SK-N-SH treated with all-trans-retinoic acid at 6 μM for 48 hours (cell line): Measurements from ENCODE around the gene DPEP2.

Experiments used
- ARNTL ChIP-seq: fragments of 450-650 bp; formaldehyde crosslinking; IDR thresholded peaks from 2 replicates; pipeline ENCODE4 v1.5.0; 2020; ENCODE audit warnings: low read depth, mild to moderate bottlenecking, moderate library complexity, borderline replicate concordance
- CREB5 ChIP-seq: fragments of 250-450 bp; sonication (Bioruptor Pico); IDR thresholded peaks from 2 replicates; pipeline ENCODE4 v1.5.1; 2020; ENCODE audit warnings: low read depth, mild to moderate bottlenecking, moderate library complexity
- CSRNP3 ChIP-seq: fragments of 250-450 bp; sonication (Bioruptor Pico); IDR thresholded peaks from 2 replicates; pipeline ENCODE4 v1.5.1; 2021; ENCODE audit warnings: mild to moderate bottlenecking, moderate library complexity
- ESRRG ChIP-seq: fragments of 250-450 bp; sonication (Bioruptor Pico); IDR thresholded peaks from 2 replicates; pipeline ENCODE4 v1.6.1; 2021; ENCODE audit warnings: mild to moderate bottlenecking
- ISL1 ChIP-seq: fragments of 250-450 bp; sonication (Bioruptor Pico); IDR thresholded peaks from 2 replicates; pipeline ENCODE4 v2.1.2; 2022; ENCODE audit warnings: mild to moderate bottlenecking, moderate library complexity
- OSR1 ChIP-seq: fragments of 250-450 bp; sonication (Bioruptor Pico); IDR thresholded peaks from 2 replicates; pipeline ENCODE4 v1.8.0; 2022; ENCODE audit warnings: moderate library complexity, mild to moderate bottlenecking, inconsistent platforms
- PATZ1 ChIP-seq: fragments of 250-450 bp; sonication (Bioruptor Pico); IDR thresholded peaks from 2 replicates; pipeline ENCODE4 v1.8.0; 2020; ENCODE audit warnings: mild to moderate bottlenecking, moderate library complexity, borderline replicate concordance
- RARB ChIP-seq: fragments of 250-450 bp; sonication (Bioruptor Pico); IDR thresholded peaks from 2 replicates; pipeline ENCODE4 v1.8.0; 2021; ENCODE audit warnings: mild to moderate bottlenecking, moderate library complexity
- SNAI2 ChIP-seq: fragments of 250-450 bp; sonication (Bioruptor Pico); IDR thresholded peaks from 2 replicates; pipeline ENCODE4 v1.5.0; 2020; ENCODE audit warnings: mild to moderate bottlenecking, moderate library complexity
- TSHZ2 ChIP-seq: fragments of 250-450 bp; sonication (Bioruptor Pico); IDR thresholded peaks from 2 replicates; pipeline ENCODE4 v1.5.0; 2020; ENCODE audit warnings: mild to moderate bottlenecking, moderate library complexity
- ZFP30 ChIP-seq: fragments of 450-650 bp; formaldehyde crosslinking; IDR thresholded peaks from 2 replicates; pipeline ENCODE4 v1.5.0; 2022; ENCODE audit warnings: mild to moderate bottlenecking, moderate library complexity

- no peak for TF ChIP-seq ARNTL
- TF ChIP-seq ISL1 (CRISPR knock-in tag), result no peak
- TF ChIP-seq PATZ1 (CRISPR knock-in tag), result no peak
- no peak for TF ChIP-seq OSR1
- TF ChIP-seq TSHZ2 (CRISPR knock-in tag), result no peak
- TF ChIP-seq ZFP30 (CRISPR knock-in tag), result no peak
- TF ChIP-seq CREB5 (CRISPR knock-in tag), result no peak
- no peak for TF ChIP-seq SNAI2 (CRISPR knock-in tag)
- TF ChIP-seq ESRRG, result no peak
- TF ChIP-seq RARB (CRISPR knock-in tag), result no peak
- TF ChIP-seq CSRNP3 (CRISPR knock-in tag), result no peak
Observed at GRCh38 chr16:67940446-67941089, 58.7 kb downstream of the DPEP2 start.
